ENCODE measurements around the gene RNF217. TPM values are rescaled to one million over a fixed set of nuclear protein-coding genes. Genes with fewer than 3 reads are reported as not detected.
A peak's percentile ranks its signal among the peaks of the same experiment; 100 is the strongest.

RNF217 gene
- total and polyA plus RNA-seq, 3 experiments from 2014 or later: 0.13 TPM; not detected in 2

GRCh38 chr6:124958149-124958548 is 4.1 kb upstream of the RNF217 start:
- no peaks in the 10 kb centered on the region for H3K27me3 ChIP-seq (ENCODE audit: insufficient read depth, low read length, poor library complexity, severe bottlenecking)
- no peaks in the 10 kb centered on the region for H3K36me3 ChIP-seq (ENCODE audit: insufficient read depth, low read length)
- no peak for DNase-seq
- no peak overlapping the region for H3K27ac ChIP-seq (ENCODE audit: low read depth, low read length)
- H3K9me3 Mint-ChIP-seq: peaks cover 2 to 6% (median 5%) of the 10 kb centered on the region in 5 donors
- H3K4me3 ChIP-seq (ENCODE audit: low read length): no peak overlapping the region
- ChIA-PET POLR2A (no interaction called here), CTCF (no interaction called here)
- no peaks in the 10 kb centered on the region for H3K4me1 ChIP-seq (ENCODE audit: insufficient read depth, low read length)
- no peak overlapping the region for H3K4me3 Mint-ChIP-seq
- H3K27me3 Mint-ChIP-seq: peaks cover 17 to 28% of the 10 kb centered on the region in 2 donors
- peaks cover 5 to 9% (median 7%) of the 10 kb centered on the region in 3 donors for H3K4me1 Mint-ChIP-seq
- no peaks in the 10 kb centered on the region for H3K36me3 Mint-ChIP-seq
- H3K9me3 ChIP-seq (ENCODE audit: low read length): no peaks in the 10 kb centered on the region
- no peak overlapping the region for H3K27ac Mint-ChIP-seq

GRCh38 chr6:124958759-124959354 is 3.4 kb upstream of the RNF217 start:
- H3K27ac Mint-ChIP-seq: no peak overlapping the region
- ChIA-PET POLR2A (no interaction called here), CTCF (no interaction called here)
- H3K27me3 Mint-ChIP-seq: peaks cover 22 to 35% of the 10 kb centered on the region in 2 donors
- H3K4me3 ChIP-seq (ENCODE audit: low read length): no peak overlapping the region
- H3K4me3 Mint-ChIP-seq: no peak overlapping the region
- no peaks in the 10 kb centered on the region for H3K36me3 ChIP-seq (ENCODE audit: insufficient read depth, low read length)
- H3K4me1 Mint-ChIP-seq: peaks cover 9 to 13% (median 12%) of the 10 kb centered on the region in 3 donors
- H3K27ac ChIP-seq (ENCODE audit: low read depth, low read length): no peak overlapping the region
- no peak for DNase-seq
- H3K27me3 ChIP-seq (ENCODE audit: insufficient read depth, low read length, poor library complexity, severe bottlenecking): no peaks in the 10 kb centered on the region
- H3K9me3 ChIP-seq (ENCODE audit: low read length): no peaks in the 10 kb centered on the region
- H3K36me3 Mint-ChIP-seq: peaks cover 0 to 2% (median 0%) of the 10 kb centered on the region in 3 donors
- H3K4me1 ChIP-seq (ENCODE audit: insufficient read depth, low read length): no peaks in the 10 kb centered on the region
- H3K9me3 Mint-ChIP-seq: peaks cover 2 to 6% (median 5%) of the 10 kb centered on the region in 5 donors

GRCh38 chr6:124960757-124961463 is 1.3 kb upstream of the RNF217 start:
- Histone ChIP-seq H3K36me3 (ENCODE audit: insufficient read depth, low read length) (no peaks in the 10 kb centered on the region), H3K9me3 (ENCODE audit: low read length) (no peaks in the 10 kb centered on the region), H3K4me3 (ENCODE audit: low read length) (no peak overlapping the region), H3K27me3 (ENCODE audit: insufficient read depth, low read length, poor library complexity, severe bottlenecking) (no peaks in the 10 kb centered on the region), H3K27ac (ENCODE audit: low read depth, low read length) (peak overlapping the region; percentile 62), H3K4me1 (ENCODE audit: insufficient read depth, low read length) (no peaks in the 10 kb centered on the region)
- CTCF ChIA-PET: no interaction called here
- no peak for DNase-seq
- Mint-ChIP-seq H3K4me1 (peaks cover 9 to 16% (median 12%) of the 10 kb centered on the region in 3 donors), H3K27me3 (peaks cover 33 to 47% of the 10 kb centered on the region in 2 donors), H3K27ac (no peak overlapping the region), H3K4me3 (peak overlapping the region in 1 of 7 donors; percentile 71), H3K36me3 (peaks cover 0 to 2% (median 0%) of the 10 kb centered on the region in 3 donors), H3K9me3 (peaks cover 1 to 6% (median 5%) of the 10 kb centered on the region in 5 donors)
- POLR2A ChIA-PET: no interaction called here

GRCh38 chr6:124961464-124961776 is 817 bp upstream of the RNF217 start:
- Mint-ChIP-seq H3K27ac (no peak overlapping the region), H3K9me3 (peaks cover 1 to 6% (median 5%) of the 10 kb centered on the region in 5 donors), H3K4me3 (peak overlapping the region in 3 of 7 donors; percentile 37 to 71 (median 58)), H3K36me3 (peaks cover 0 to 2% (median 0%) of the 10 kb centered on the region in 3 donors), H3K27me3 (peaks cover 33 to 47% of the 10 kb centered on the region in 2 donors), H3K4me1 (peaks cover 9 to 16% (median 12%) of the 10 kb centered on the region in 3 donors)
- ChIA-PET CTCF (no interaction called here), POLR2A (no interaction called here)
- Histone ChIP-seq H3K4me3 (ENCODE audit: low read length) (no peak overlapping the region), H3K27ac (ENCODE audit: low read depth, low read length) (peak overlapping the region; percentile 62), H3K9me3 (ENCODE audit: low read length) (no peaks in the 10 kb centered on the region), H3K36me3 (ENCODE audit: insufficient read depth, low read length) (no peaks in the 10 kb centered on the region), H3K4me1 (ENCODE audit: insufficient read depth, low read length) (no peaks in the 10 kb centered on the region), H3K27me3 (ENCODE audit: insufficient read depth, low read length, poor library complexity, severe bottlenecking) (no peaks in the 10 kb centered on the region)
- DNase-seq: no peak

- Mint-ChIP-seq H3K4me1 (peaks cover 9 to 16% (median 12%) of the 10 kb centered on the region in 3 donors), H3K9me3 (peaks cover 0 to 6% (median 5%) of the 10 kb centered on the region in 5 donors), H3K4me3 (peak overlapping the region in 2 of 7 donors; percentile 19 to 35), H3K36me3 (peaks cover 0 to 2% (median 0%) of the 10 kb centered on the region in 3 donors), H3K27me3 (peaks cover 28 to 44% of the 10 kb centered on the region in 2 donors), H3K27ac (peak overlapping the region in 1 of 8 donors; percentile 1)
- H3K27me3 ChIP-seq (ENCODE audit: insufficient read depth, low read length, poor library complexity, severe bottlenecking): no peaks in the 10 kb centered on the region
- CTCF ChIA-PET: no interaction called here
- H3K36me3 ChIP-seq (ENCODE audit: insufficient read depth, low read length): no peaks in the 10 kb centered on the region
- no peaks in the 10 kb centered on the region for H3K9me3 ChIP-seq (ENCODE audit: low read length)
- no peak overlapping the region for H3K4me3 ChIP-seq (ENCODE audit: low read length)
- POLR2A ChIA-PET: no interaction called here
- H3K27ac ChIP-seq (ENCODE audit: low read depth, low read length): peak overlapping the region; percentile 69
- no peak for DNase-seq
- no peaks in the 10 kb centered on the region for H3K4me1 ChIP-seq (ENCODE audit: insufficient read depth, low read length)
Observed at GRCh38 chr6:124962639-124963415, 590 bp downstream of the RNF217 start.

- Histone ChIP-seq H3K9me3 (ENCODE audit: low read length) (no peaks in the 10 kb centered on the region), H3K4me3 (ENCODE audit: low read length) (no peak overlapping the region), H3K27ac (ENCODE audit: low read depth, low read length) (peak overlapping the region; percentile 69), H3K4me1 (ENCODE audit: insufficient read depth, low read length) (no peaks in the 10 kb centered on the region), H3K36me3 (ENCODE audit: insufficient read depth, low read length) (no peaks in the 10 kb centered on the region), H3K27me3 (ENCODE audit: insufficient read depth, low read length, poor library complexity, severe bottlenecking) (no peaks in the 10 kb centered on the region)
- ChIA-PET CTCF (no interaction called here), POLR2A (no interaction called here)
- no peak for DNase-seq
- peaks cover 0 to 2% (median 0%) of the 10 kb centered on the region in 3 donors for H3K36me3 Mint-ChIP-seq
- H3K4me1 Mint-ChIP-seq: peaks cover 9 to 16% (median 12%) of the 10 kb centered on the region in 3 donors
- peak overlapping the region in 1 of 8 donors; percentile 1 for H3K27ac Mint-ChIP-seq
- peaks cover 0 to 5% (median 3%) of the 10 kb centered on the region in 5 donors for H3K9me3 Mint-ChIP-seq
- peaks cover 28 to 44% of the 10 kb centered on the region in 2 donors for H3K27me3 Mint-ChIP-seq
- H3K4me3 Mint-ChIP-seq: peak overlapping the region in 4 of 7 donors; percentile 19 to 83 (median 30)
Observed at GRCh38 chr6:124963416-124963785, 1.2 kb downstream of the RNF217 start.

GRCh38 chr6:124963831-124964763 is 1.9 kb downstream of the RNF217 start:
- no peak overlapping the region for H3K4me3 ChIP-seq (ENCODE audit: low read length)
- peaks cover 0 to 2% (median 0%) of the 10 kb centered on the region in 3 donors for H3K36me3 Mint-ChIP-seq
- no peaks in the 10 kb centered on the region for H3K4me1 ChIP-seq (ENCODE audit: insufficient read depth, low read length)
- DNase-seq: no peak
- peaks cover 28 to 44% of the 10 kb centered on the region in 2 donors for H3K27me3 Mint-ChIP-seq
- H3K36me3 ChIP-seq (ENCODE audit: insufficient read depth, low read length): no peaks in the 10 kb centered on the region
- ChIA-PET CTCF (no interaction called here), POLR2A (no interaction called here)
- H3K9me3 Mint-ChIP-seq: peaks cover 0 to 4% (median 3%) of the 10 kb centered on the region in 5 donors
- H3K27me3 ChIP-seq (ENCODE audit: insufficient read depth, low read length, poor library complexity, severe bottlenecking): no peaks in the 10 kb centered on the region
- peak overlapping the region; percentile 69 for H3K27ac ChIP-seq (ENCODE audit: low read depth, low read length)
- no peak overlapping the region for H3K27ac Mint-ChIP-seq
- no peak overlapping the region for H3K4me3 Mint-ChIP-seq
- H3K4me1 Mint-ChIP-seq: peaks cover 9 to 16% (median 12%) of the 10 kb centered on the region in 3 donors
- H3K9me3 ChIP-seq (ENCODE audit: low read length): no peaks in the 10 kb centered on the region

Measured in CD8-positive, alpha-beta memory T cell (primary cell).